OCI-LY1 (cell line): ENCODE data around the gene BTBD18.

Source experiments
- CTCF ChIP-seq: fragments of 200-600 bp; sonication (generic), shearing (Covaris generic); IDR thresholded peaks from 2 replicates; pipeline ENCODE4 v1.5.1; 2017; ENCODE audit warnings: mild to moderate bottlenecking, antibody characterized with exemption, low read length, moderate library complexity, mixed read lengths
- EZH2 ChIP-seq: fragments of 200-600 bp; sonication (generic), shearing (Covaris generic); IDR thresholded peaks from 2 replicates; pipeline ENCODE4 v1.8.0; 2017; ENCODE audit warnings: borderline replicate concordance, mixed run types, mild to moderate bottlenecking, antibody characterized with exemption, low read length, moderate library complexity, mixed read lengths

GRCh38 chr11:57745206-57745605, 6.4 kb downstream of the BTBD18 start:
- TF ChIP-seq EZH2 (no peak), CTCF (no peak)
